ENCODE measurements around the gene PKIG.

GRCh38 chr20:44614525-44614924 is 32.1 kb downstream of the PKIG start:
- TF ChIP-seq CTCF (IDR thresholded peaks at IDR 0.05; ENCODE audit: poor library complexity) (no peak), EZH2 (IDR thresholded peaks at IDR 0.05; ENCODE audit: borderline replicate concordance) (no peak)
